ENCODE data around the gene PTPN14.

DNA sequence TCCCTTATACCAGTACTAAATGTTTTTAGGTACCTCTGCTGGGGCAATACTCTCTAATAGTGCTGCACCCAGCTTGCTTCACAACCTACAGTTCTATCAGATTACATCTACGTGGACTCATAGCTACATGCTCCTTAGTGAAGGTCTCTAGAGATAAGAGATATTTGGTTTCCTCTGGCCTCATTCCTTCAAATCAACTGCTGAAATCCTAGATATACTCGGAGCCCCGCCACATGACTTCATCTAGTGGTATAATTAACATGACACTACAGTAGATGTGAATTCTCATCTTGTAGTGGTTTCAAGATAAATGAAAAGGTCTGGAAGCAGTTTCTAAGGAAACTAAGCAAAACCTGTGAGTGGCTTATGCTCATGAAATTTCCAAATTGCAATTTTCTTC is 155.1 kb downstream of the PTPN14 start:
- no peak for TF ChIP-seq YY1 (IDR thresholded peaks at IDR 0.05; ENCODE audit: extremely low read depth, insufficient replicate concordance, low read depth, low read length)
- TF ChIP-seq, protein P1, sequence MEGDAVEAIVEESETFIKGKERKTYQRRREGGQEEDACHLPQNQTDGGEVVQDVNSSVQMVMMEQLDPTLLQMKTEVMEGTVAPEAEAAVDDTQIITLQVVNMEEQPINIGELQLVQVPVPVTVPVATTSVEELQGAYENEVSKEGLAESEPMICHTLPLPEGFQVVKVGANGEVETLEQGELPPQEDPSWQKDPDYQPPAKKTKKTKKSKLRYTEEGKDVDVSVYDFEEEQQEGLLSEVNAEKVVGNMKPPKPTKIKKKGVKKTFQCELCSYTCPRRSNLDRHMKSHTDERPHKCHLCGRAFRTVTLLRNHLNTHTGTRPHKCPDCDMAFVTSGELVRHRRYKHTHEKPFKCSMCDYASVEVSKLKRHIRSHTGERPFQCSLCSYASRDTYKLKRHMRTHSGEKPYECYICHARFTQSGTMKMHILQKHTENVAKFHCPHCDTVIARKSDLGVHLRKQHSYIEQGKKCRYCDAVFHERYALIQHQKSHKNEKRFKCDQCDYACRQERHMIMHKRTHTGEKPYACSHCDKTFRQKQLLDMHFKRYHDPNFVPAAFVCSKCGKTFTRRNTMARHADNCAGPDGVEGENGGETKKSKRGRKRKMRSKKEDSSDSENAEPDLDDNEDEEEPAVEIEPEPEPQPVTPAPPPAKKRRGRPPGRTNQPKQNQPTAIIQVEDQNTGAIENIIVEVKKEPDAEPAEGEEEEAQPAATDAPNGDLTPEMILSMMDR (IDR thresholded peaks at IDR 0.05 in 2 of 3, conservative IDR thresholded peaks at IDR 0.05 in 1 of 3; ENCODE audit: borderline replicate concordance in 1 of 3, insufficient read depth in 1 of 3, low read depth in 2 of 3, low read length in 2 of 3) = no peak
- TF ChIP-seq FOSL1 (IDR thresholded peaks at IDR 0.05; ENCODE audit: low read depth) = no peak
- TF ChIP-seq SRF (IDR thresholded peaks at IDR 0.05; ENCODE audit: low read depth) = no peak
- TF ChIP-seq, protein P2, sequence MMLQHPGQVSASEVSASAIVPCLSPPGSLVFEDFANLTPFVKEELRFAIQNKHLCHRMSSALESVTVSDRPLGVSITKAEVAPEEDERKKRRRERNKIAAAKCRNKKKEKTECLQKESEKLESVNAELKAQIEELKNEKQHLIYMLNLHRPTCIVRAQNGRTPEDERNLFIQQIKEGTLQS (IDR thresholded peaks at IDR 0.05) = no peak
- TF ChIP-seq, protein P3, sequence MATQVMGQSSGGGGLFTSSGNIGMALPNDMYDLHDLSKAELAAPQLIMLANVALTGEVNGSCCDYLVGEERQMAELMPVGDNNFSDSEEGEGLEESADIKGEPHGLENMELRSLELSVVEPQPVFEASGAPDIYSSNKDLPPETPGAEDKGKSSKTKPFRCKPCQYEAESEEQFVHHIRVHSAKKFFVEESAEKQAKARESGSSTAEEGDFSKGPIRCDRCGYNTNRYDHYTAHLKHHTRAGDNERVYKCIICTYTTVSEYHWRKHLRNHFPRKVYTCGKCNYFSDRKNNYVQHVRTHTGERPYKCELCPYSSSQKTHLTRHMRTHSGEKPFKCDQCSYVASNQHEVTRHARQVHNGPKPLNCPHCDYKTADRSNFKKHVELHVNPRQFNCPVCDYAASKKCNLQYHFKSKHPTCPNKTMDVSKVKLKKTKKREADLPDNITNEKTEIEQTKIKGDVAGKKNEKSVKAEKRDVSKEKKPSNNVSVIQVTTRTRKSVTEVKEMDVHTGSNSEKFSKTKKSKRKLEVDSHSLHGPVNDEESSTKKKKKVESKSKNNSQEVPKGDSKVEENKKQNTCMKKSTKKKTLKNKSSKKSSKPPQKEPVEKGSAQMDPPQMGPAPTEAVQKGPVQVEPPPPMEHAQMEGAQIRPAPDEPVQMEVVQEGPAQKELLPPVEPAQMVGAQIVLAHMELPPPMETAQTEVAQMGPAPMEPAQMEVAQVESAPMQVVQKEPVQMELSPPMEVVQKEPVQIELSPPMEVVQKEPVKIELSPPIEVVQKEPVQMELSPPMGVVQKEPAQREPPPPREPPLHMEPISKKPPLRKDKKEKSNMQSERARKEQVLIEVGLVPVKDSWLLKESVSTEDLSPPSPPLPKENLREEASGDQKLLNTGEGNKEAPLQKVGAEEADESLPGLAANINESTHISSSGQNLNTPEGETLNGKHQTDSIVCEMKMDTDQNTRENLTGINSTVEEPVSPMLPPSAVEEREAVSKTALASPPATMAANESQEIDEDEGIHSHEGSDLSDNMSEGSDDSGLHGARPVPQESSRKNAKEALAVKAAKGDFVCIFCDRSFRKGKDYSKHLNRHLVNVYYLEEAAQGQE (IDR thresholded peaks at IDR 0.05; ENCODE audit: low read depth) = no peak
- TF ChIP-seq CBX3 (IDR thresholded peaks at IDR 0.05; ENCODE audit: low read depth) = no peak
- no peak for TF ChIP-seq CEBPB (IDR thresholded peaks at IDR 0.05; ENCODE audit: low read depth)
- no peak for TF ChIP-seq POLR2A (IDR thresholded peaks at IDR 0.05; ENCODE audit: borderline replicate concordance, extremely low read depth, insufficient read depth, insufficient read length)
- TF ChIP-seq RAD21 (IDR thresholded peaks at IDR 0.05; ENCODE audit: low read depth) = no peak
- TF ChIP-seq EZH2phosphoT487 (IDR thresholded peaks at IDR 0.05; ENCODE audit: borderline replicate concordance) = no peak
- TF ChIP-seq SIN3A (IDR thresholded peaks at IDR 0.05; ENCODE audit: low read depth) = no peak
- TF ChIP-seq, protein P4, sequence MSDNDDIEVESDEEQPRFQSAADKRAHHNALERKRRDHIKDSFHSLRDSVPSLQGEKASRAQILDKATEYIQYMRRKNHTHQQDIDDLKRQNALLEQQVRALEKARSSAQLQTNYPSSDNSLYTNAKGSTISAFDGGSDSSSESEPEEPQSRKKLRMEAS (IDR thresholded peaks at IDR 0.05) = no peak
